Lower leg skin (tissue), 4 donors: ENCODE measurements around the gene CEP112. TPM values are rescaled to one million over a fixed set of nuclear protein-coding genes. Genes with fewer than 3 reads are reported as not detected.

Experiments
- DNase-seq, 2 donors: peaks; one replicate each; pipeline ENCODE4 v3.0.0-alpha.2; 2019; ENCODE audit warnings: low spot score in 2 of 2
- H3K4me3 ChIP-seq: fragments of 200-600 bp; sonication (generic); 2 replicates; pipeline ENCODE4 v1.5.1; 2017; ENCODE audit warnings: mild to moderate bottlenecking, low read depth; ENCODE audit not compliant: poor library complexity, severe bottlenecking
- POLR2A ChIP-seq, 2 donors: fragments of 450-650 bp; IDR thresholded peaks; one replicate each; pipeline ENCODE4 v1.6.1; 2016 to 2017; ENCODE audit warnings: antibody characterized with exemption in 2 of 2, mild to moderate bottlenecking in 1 of 2, moderate library complexity in 1 of 2
- WGBS, 2 donors: methylation state at CpG; one replicate each; pipeline ENCODE4 v1.1.5; 2018; 5-methylcytosine and 5-hydroxymethylcytosine counted together
- intact Hi-C: fragments of 100-400 bp; cut with DNase I; formaldehyde crosslinking; loops from one replicate; pipeline ENCODE4 v1.15.0; 2023; ENCODE audit warnings: low total_unique reads
- total RNA-seq, 4 donors: library from RNA; depleted of rRNA; stranded (reverse); fragments of >200 nt; gene quantifications; one replicate each; pipeline ENCODE4 v1.1.0, GENCODE V29; 2016
- TF ChIP-seq, protein P1 (sequence below), 3 donors: fragments of 450-650 bp; IDR thresholded peaks; one replicate each; pipeline ENCODE4 v1.5.1; 2016; ENCODE audit warnings: antibody characterized with exemption in 3 of 3, mild to moderate bottlenecking in 3 of 3, moderate library complexity in 2 of 3

Gene CEP112
- total RNA-seq, 4 donors from 2014 or later = 1.6 to 7.6 (median 3.6) TPM

DNA sequence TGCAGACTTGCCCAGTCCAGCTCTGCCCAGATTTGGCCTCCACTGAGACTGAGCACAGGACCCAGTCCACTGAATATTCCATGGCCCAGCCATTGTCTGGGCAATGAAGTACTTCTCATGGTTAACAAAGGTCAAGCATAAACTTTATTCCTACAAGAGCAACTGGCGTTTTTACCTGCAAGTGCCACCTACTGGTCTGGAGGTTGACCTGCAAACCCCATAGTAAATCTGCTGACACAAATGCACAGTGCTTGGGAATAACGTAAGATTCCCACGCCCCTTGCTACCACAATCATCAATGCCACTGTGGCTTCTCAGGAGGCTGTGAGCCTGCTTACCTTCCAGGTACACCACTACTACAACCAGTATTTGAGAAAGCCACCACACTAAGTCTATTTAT, 170.2 kb downstream of the CEP112 start:
- no peak for TF ChIP-seq POLR2A (IDR thresholded peaks at IDR 0.05)
- TF ChIP-seq, protein P1, sequence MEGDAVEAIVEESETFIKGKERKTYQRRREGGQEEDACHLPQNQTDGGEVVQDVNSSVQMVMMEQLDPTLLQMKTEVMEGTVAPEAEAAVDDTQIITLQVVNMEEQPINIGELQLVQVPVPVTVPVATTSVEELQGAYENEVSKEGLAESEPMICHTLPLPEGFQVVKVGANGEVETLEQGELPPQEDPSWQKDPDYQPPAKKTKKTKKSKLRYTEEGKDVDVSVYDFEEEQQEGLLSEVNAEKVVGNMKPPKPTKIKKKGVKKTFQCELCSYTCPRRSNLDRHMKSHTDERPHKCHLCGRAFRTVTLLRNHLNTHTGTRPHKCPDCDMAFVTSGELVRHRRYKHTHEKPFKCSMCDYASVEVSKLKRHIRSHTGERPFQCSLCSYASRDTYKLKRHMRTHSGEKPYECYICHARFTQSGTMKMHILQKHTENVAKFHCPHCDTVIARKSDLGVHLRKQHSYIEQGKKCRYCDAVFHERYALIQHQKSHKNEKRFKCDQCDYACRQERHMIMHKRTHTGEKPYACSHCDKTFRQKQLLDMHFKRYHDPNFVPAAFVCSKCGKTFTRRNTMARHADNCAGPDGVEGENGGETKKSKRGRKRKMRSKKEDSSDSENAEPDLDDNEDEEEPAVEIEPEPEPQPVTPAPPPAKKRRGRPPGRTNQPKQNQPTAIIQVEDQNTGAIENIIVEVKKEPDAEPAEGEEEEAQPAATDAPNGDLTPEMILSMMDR (IDR thresholded peaks at IDR 0.05) = no peak
- DNase-seq = no peak
- H3K4me3 ChIP-seq = no peak overlapping the region
- WGBS, 2 donors = 57 to 64% methylated on average over 3 of the region's 3 CpGs
- intact Hi-C loops = no loop called here

DNA sequence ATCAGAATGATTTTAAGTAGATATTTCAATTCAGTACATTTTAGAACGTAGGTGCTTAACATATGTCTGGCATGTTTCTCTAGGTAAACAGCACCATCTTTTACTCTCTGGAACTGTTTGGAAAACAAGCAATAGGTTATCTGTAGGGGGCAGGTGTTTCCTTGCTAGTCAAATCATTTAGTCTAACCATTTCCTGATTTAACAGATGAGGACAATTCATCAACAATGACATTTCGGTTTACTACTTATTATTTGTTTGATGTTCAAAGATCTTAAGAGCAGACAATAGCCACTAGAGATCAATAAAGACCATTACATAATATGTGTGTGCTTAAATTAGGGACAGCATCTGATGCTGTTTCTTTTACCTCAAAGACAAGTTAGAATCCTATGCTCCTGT, 173.1 kb downstream of the CEP112 start:
- WGBS, 2 donors = 35 to 39% methylated on average over 2 of the region's 2 CpGs
- no peak for DNase-seq
- no peak for TF ChIP-seq POLR2A (IDR thresholded peaks at IDR 0.05)
- TF ChIP-seq, protein P1 (IDR thresholded peaks at IDR 0.05) = no peak
- intact Hi-C loops = no loop called here
- no peak overlapping the region for H3K4me3 ChIP-seq

DNA sequence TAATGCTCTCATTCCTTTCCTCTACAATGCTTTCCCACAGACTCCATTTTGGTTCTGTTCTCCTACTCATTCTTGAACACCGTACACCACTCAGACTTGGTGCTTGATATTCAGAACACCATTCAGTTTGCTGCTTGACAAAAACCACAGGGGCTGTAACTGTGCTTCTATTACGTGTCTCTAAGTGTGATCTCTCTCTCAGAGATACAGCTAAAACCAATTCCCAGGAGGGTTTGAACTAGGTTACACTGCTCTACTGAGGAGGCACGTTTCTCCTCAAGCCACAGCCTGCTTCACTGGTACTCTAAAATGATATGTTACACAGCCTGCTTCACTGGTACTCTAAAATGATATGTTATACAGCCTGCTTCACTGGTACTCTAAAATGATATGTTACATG, 175.7 kb downstream of the CEP112 start:
- TF ChIP-seq, protein P1 (IDR thresholded peaks at IDR 0.05) = no peak
- TF ChIP-seq POLR2A (IDR thresholded peaks at IDR 0.05) = no peak
- no peak overlapping the region for H3K4me3 ChIP-seq
- intact Hi-C loops = no loop called here
- no peak for DNase-seq
- 62 to 64% methylated on average over 3 of the region's 3 CpGs for WGBS, 2 donors

DNA sequence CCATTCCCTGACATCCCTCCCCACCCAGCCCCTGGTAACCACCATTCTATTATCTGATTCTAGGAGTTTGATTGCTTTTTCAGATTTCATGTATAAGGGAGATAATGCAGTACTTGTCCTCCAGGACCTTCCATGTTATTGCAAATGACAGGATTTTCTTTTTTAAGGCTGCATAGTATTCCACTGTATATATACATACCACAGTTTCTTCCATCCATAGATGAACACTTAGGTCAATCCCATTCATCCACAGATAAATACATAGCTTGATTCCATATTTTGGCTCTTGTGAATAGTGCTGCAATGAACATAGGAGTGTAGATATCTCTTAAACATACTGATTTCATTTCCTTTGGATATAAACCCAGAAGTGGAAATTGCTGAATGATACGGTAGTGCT, 183.3 kb downstream of the CEP112 start:
- TF ChIP-seq, protein P1 (IDR thresholded peaks at IDR 0.05) = no peak
- no peak for TF ChIP-seq POLR2A (IDR thresholded peaks at IDR 0.05)
- no peak for DNase-seq
- H3K4me3 ChIP-seq = no peak overlapping the region
- 0 to 5% methylated on average over 1 of the region's 1 CpG for WGBS, 2 donors
- intact Hi-C loops = no loop called here

DNA sequence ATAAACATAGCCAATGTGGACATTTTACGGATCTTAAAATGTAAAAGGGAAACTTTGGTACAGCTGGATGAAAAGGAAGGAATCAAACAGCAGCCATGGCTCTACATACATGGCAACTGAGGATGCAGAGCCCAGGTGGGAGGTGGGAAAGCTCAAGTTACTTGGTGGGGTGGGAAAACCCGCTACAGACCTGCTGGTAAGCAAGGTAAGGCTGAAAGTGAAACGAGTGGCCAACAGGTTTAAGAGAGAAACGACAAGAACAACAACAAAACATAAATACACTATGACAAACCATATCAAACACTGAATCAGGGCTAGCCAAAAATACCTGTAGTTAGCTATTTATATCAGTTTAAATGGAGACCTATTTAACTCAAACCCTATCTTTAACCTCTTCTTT, 185.3 kb downstream of the CEP112 start:
- no peak for DNase-seq
- no peak overlapping the region for H3K4me3 ChIP-seq
- intact Hi-C loops = no loop called here
- TF ChIP-seq, protein P1 (IDR thresholded peaks at IDR 0.05) = no peak
- TF ChIP-seq POLR2A (IDR thresholded peaks at IDR 0.05) = no peak
- 74 to 80% methylated on average over 4 of the region's 4 CpGs for WGBS, 2 donors

DNA sequence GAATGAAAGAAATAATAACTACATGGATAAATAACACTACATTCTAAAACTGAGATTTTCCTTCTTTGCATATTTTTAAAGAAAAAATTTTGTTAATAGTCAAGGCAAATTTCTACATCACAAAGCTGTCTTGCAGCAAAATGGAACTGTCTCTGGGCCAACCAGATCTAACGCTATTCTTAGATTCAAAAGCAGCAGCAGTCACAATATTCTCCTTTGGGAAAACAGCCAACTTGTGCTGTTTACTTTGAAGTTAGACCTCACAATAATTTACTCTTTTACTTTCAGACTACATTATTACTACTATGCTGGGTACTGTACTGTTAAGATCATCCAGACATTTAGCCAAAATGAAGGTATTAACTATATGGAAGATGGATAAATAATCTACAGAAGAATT, 189.1 kb downstream of the CEP112 start:
- intact Hi-C loops = no loop called here
- no peak for DNase-seq
- H3K4me3 ChIP-seq = no peak overlapping the region
- WGBS, 2 donors = 29 to 33% methylated on average over 1 of the region's 1 CpG
- TF ChIP-seq, protein P1 (IDR thresholded peaks at IDR 0.05) = no peak
- no peak for TF ChIP-seq POLR2A (IDR thresholded peaks at IDR 0.05)
